Diencephalon (tissue), 1 donor: ENCODE results near the gene CUBN. TPM values are rescaled to one million over a fixed set of nuclear protein-coding genes. Genes with fewer than 3 reads are reported as not detected.

Experiments
- small RNA-seq: library from RNA; depleted of rRNA; stranded (forward); fragments of <200 nt; gene quantifications from one replicate; pipeline ENCODE3, GENCODE V24; 2014
- total RNA-seq: library from RNA; depleted of rRNA; stranded (reverse); fragments of >200 nt; gene quantifications from one replicate; pipeline ENCODE4 v1.2.3, GENCODE V29; 2014

CUBN gene
- 3.5 TPM for total RNA-seq

DNA sequence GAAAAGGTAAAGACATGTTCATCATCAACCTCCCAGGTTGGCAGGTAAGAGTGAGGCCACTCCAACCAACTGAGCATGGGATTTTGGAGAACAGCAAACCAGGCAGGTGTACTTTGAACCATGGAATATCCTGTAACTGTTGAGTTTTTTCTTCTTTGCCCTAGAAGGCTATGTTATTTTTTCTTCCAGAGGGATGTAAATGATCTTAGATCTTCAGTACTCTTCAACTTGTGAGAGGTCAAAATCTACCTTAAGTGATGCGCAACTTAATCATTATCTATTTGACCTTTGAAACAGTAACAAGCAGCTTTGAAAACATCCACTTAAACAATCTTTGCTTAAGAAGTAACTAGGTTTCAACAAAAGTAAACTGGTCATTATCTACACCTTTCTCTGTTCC, at the start of gene CUBN:
Gene CUBN, minus strand, starts transcription at position 71 of the 400 bp plus-strand sequence. Its CDS starts 46 bp downstream, at position 25.

DNA sequence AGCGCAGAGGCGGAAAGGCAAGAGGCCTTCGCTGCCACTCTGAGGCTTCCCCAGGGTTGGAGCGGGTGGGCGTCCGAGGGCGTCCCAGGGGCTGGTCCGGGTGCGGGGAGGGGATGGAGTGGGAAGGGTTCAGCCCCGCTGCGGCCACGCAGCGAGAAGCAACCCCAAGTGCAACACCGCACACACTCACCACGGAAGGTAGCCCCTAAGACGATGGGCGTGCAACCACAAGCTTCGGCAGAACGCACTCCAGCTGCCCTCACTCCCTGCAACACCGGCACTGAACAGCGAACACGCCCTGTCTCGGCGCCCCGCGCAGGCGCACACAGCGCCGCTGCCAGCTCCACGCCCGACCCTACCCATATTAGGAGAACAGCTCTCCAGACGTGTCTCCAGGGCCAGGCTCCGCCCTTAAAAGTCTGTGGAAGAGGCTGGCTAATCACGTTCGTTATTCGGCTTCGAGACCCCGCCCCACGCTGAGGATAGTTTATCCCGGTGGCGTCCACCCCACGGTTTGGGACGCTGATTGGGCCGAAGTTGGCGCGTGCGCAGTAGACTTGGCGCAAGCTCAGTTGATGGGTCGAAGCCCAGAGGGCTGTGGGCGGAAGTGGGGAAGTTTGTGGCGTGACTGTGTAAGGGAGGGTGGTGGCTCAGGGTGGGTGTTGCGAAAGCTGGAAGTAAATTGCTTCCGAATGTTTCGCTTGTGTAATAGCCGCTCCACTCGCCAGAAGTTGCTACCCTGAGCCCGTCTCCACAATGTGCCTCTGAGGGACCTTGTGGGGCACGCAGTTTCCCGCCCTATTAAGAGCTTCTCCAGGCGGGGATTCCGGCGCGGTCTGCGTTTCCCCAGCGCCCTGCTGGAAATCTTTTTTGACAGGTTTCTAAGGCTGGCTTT, 312.2 kb downstream of the CUBN start, which contains the start of gene RSU1:
Gene RSU1, minus strand, starts transcription at position 300 of the 895 bp plus-strand sequence. CDS start 343 bp downstream, outside the sequence.

Small RNAs within 50 kb of the gene (small RNA-seq; reads per million reads assigned to genes)
- not detected for gene AC067747.1

Other genes with a start within 250 kb of the CUBN start
- 29.5 TPM for gene TRDMT1, start 71.9 kb upstream of the CUBN start, total RNA-seq
- 259 TPM for gene VIM, start 98.4 kb upstream of the CUBN start, total RNA-seq